ENCODE results near the gene BRD4. TPM values are rescaled to one million over a fixed set of nuclear protein-coding genes. Genes with fewer than 3 reads are reported as not detected.

BRD4 gene
- total RNA-seq, 1 donor from 2014 or later: 104 TPM

GRCh38 chr19:15317392-15318071 lies 14.8 kb downstream of the BRD4 start:
- Mint-ChIP-seq H3K4me1 (ENCODE audit: low read depth) (peaks cover 85% of the 10 kb centered on the region), H3K4me3 (ENCODE audit: unreplicated experiment) (no peak overlapping the region), H3K27me3 (ENCODE audit: low read depth) (no peaks in the 10 kb centered on the region), H3K9me3 (ENCODE audit: low read depth) (no peaks in the 10 kb centered on the region), H3K27ac (ENCODE audit: unreplicated experiment) (peak overlapping the region; percentile 95), H3K36me3 (ENCODE audit: low read depth) (no peaks in the 10 kb centered on the region)
- no peak for DNase-seq (ENCODE audit: low spot score)
- TF ChIP-seq CTCF (IDR thresholded peaks at IDR 0.05): no peak

GRCh38 chr19:15316498-15316897 lies 15.8 kb downstream of the BRD4 start:
- no peaks in the 10 kb centered on the region for H3K27me3 Mint-ChIP-seq (ENCODE audit: low read depth)
- peaks cover 82% of the 10 kb centered on the region for H3K4me1 Mint-ChIP-seq (ENCODE audit: low read depth)

GRCh38 chr19:15315101-15315500 lies 17.2 kb downstream of the BRD4 start:
- H3K4me3 Mint-ChIP-seq (ENCODE audit: unreplicated experiment): no peak overlapping the region
- peaks cover 68% of the 10 kb centered on the region for H3K4me1 Mint-ChIP-seq (ENCODE audit: low read depth)
- no peaks in the 10 kb centered on the region for H3K9me3 Mint-ChIP-seq (ENCODE audit: low read depth)
- H3K27me3 Mint-ChIP-seq (ENCODE audit: low read depth): no peaks in the 10 kb centered on the region
- H3K36me3 Mint-ChIP-seq (ENCODE audit: low read depth): no peaks in the 10 kb centered on the region
- no peak for DNase-seq (ENCODE audit: low spot score)
- H3K27ac Mint-ChIP-seq (ENCODE audit: unreplicated experiment): peak overlapping the region; percentile 77
- no peak for TF ChIP-seq CTCF (IDR thresholded peaks at IDR 0.05)

More at GRCh38 chr19:15316498-15316897, 15.8 kb downstream of the BRD4 start:
- no peak for DNase-seq (ENCODE audit: low spot score)
- TF ChIP-seq CTCF (IDR thresholded peaks at IDR 0.05): no peak
- H3K9me3 Mint-ChIP-seq (ENCODE audit: low read depth): no peaks in the 10 kb centered on the region
- H3K27ac Mint-ChIP-seq (ENCODE audit: unreplicated experiment): peak overlapping the region; percentile 95
- no peaks in the 10 kb centered on the region for H3K36me3 Mint-ChIP-seq (ENCODE audit: low read depth)
- peak overlapping the region; percentile 45 for H3K4me3 Mint-ChIP-seq (ENCODE audit: unreplicated experiment)

- Mint-ChIP-seq H3K36me3 (ENCODE audit: low read depth) (no peaks in the 10 kb centered on the region), H3K9me3 (ENCODE audit: low read depth) (no peaks in the 10 kb centered on the region), H3K4me3 (ENCODE audit: unreplicated experiment) (no peak overlapping the region), H3K27ac (ENCODE audit: unreplicated experiment) (peak overlapping the region; percentile 45), H3K27me3 (ENCODE audit: low read depth) (no peaks in the 10 kb centered on the region), H3K4me1 (ENCODE audit: low read depth) (peaks cover 66% of the 10 kb centered on the region)
- DNase-seq (ENCODE audit: low spot score): peak; percentile 7
- no peak for TF ChIP-seq CTCF (IDR thresholded peaks at IDR 0.05)
Observed at GRCh38 chr19:15313649-15314279, 18.6 kb downstream of the BRD4 start.

- H3K27ac Mint-ChIP-seq (ENCODE audit: unreplicated experiment): no peak overlapping the region
- H3K9me3 Mint-ChIP-seq (ENCODE audit: low read depth): peaks cover 2% of the 10 kb centered on the region
- TF ChIP-seq CTCF (IDR thresholded peaks at IDR 0.05): no peak
- H3K27me3 Mint-ChIP-seq (ENCODE audit: low read depth): no peaks in the 10 kb centered on the region
- no peak overlapping the region for H3K4me3 Mint-ChIP-seq (ENCODE audit: unreplicated experiment)
- DNase-seq (ENCODE audit: low spot score): peak; percentile 12
- peaks cover 2% of the 10 kb centered on the region for H3K36me3 Mint-ChIP-seq (ENCODE audit: low read depth)
- peaks cover 43% of the 10 kb centered on the region for H3K4me1 Mint-ChIP-seq (ENCODE audit: low read depth)
Observed at GRCh38 chr19:15307169-15307568, 25.2 kb downstream of the BRD4 start.

Measured in chondrocyte (in vitro differentiated cells).